Stimulated activated CD4-positive, alpha-beta T cell treated with anti-CD3 and anti-CD28 coated beads, Interleukin-12 subunit alpha, Interleukin-12 subunit beta, amount 100 ng/mL, for 4 hours (primary cell): ENCODE measurements around the gene C3.
"Not testable (repeated sequence)": the region's sequence is repeated elsewhere in the genome, so short reads cannot be mapped to it uniquely, and the experiment has no call there.

Experiments used
- DNase-seq: peaks from one replicate; pipeline ENCODE4 v3.0.0-alpha.2; 2020

Gene C3

GRCh38 chr19:6720369-6721137 is at the start of gene C3:
Gene C3, minus strand, starts transcription at chr19:6720650. Its CDS starts 61 bp downstream, at chr19:6720589.
- no peak for DNase-seq

- no peak for DNase-seq
Measured at GRCh38 chr19:6769006-6769619, 48.7 kb upstream of the C3 start.

DNA sequence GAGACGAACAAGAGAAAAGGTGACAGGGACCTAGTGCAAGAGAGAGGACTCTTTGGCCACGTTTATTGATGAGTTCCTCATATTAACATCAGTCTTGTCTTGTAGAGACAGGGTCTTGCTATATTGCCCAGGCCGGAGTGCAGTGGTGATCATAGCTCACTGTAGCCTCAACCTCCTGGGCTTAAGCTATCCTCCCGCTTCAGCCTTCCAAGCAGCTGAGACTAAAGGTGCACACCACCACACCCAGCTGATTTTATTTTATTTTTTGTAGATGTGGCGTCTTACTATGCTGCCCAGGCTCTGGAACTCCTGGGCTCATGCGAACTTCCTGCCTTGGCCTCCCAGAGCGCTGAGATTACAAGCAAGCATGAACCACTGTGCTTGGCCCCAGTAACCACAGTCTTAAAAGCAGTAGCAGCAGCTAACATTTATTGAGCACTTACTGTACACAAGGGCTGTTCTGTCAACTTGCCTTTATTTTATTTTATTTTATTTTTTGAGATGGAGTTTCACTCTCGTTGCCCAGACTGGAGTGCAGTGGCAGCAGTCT is 47.9 kb upstream of the C3 start:
- DNase-seq = no peak

DNA sequence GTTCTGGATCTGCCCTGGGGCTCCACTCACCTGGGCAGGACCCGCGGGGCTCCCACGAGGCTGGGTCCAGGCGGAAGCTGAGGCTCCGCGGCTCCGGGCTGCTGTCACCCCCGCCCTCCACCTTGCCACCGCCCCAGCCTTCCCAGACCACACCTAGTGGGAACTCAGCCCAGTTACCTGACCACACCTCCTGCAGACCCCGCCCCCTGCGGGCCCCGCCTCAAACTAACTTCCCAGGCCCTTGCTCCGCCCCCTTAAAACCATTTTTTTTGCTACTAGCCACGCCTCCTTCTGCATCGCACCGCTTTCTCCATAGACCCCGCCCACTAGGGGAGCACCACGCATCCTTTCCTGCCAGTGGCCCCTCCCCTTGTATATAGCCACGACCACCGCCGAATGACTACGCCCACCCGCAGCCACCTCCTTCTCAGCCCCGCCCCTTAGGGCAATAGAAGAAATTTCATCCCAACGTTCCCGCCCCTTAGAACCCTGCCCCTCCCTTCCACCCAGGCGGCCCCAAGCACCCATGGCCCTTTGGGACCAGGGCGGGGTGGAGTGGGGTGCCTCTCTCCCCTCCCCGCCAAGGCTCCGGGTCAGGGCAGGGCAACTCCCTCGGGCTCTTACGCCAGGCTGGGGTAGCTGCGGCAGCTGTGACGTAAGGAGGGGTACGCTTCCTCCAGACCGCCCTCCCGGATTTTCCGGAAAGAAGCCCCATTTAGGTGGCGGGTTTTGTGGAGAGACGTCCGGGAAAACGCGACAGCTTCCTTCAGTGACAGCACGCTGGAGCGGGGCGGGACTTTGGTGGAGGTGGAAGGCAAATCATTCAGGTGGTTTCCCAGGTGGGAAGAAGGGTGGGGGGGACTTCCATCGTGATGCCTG is 47.1 kb upstream of the C3 start, which contains the start of gene SH2D3A:
Gene SH2D3A (minus strand): TSS at position 79 of the 879 bp plus-strand sequence. CDS start 3,687 bp downstream, outside the sequence.
- peak; percentile 91 for DNase-seq

DNA sequence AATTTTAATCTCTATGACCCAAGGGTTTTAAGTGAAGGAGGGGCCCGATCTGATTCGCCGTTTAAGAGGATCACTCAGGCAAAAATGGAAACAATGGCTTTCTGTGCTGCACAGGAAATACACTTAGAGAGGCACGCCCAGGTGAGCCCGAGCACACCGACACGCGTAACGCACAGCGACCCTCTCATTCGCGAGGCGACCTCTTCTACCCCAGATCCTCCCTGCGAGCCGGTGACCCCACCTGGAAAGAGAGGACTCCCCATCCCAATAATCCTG is 46.6 kb upstream of the C3 start:
- DNase-seq = no peak

DNA sequence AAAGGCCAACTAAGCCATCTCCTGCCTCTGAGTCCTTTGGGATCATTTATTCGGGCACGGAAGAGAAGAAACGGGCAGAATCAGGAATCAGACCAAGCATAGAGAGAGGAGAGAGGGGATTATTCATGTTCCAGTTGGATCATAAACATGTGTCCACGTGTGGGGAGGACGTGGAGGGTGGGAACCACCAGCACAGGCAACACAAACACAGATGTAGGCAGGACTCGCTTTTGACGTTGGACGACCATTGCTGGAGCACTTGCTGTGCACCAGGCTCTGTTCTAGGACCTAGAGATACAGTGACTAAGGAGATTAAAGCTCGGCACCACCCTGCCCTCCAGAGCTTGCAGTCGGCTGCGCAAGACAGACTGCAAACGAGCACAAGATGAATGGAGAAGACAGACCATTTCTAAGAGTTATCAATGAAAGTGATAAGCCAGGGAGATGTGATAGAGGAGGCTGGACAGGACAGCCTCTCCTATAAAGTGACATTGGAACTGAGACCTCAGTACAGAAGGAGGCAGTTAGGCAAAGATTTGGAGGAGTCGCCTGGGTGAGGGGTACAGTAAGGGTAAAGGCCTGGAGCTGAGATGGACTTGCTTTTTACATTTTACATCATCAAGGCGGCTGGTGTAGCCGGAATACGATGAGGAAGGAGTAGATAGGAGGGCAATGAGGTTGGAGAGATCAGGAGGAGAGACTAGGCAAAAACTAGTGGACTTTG is 46.1 kb upstream of the C3 start:
- DNase-seq = no peak

DNA sequence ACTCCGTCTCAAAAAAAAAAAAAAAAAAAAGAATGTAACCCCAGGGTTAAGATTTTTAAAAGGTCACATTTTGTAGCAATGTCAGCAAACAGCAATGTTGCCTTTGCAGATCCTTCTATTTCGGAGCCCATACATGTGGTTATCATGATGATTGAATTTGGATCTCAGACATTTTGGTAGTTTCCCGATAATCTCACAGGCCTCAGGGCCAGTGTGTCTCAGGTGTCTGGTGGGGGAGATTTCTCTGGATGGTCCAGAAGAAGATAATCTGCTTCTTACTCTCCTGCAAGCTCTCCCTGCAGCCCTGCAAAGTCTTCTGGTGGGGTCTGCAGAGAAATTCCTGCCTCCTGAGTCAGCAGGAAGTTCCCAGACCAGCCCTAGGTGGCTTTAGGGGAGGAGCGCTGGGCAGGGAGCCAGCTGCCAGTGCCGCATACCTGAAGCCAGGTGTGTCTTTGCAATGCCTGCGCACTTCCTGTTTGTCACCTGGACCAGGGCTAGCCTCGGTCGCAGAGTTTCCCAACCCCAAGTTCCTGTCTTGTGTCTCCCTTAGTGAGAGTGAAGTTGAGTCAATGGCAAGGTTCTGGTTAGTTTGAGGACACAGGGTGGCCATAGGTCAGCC is 45.4 kb upstream of the C3 start:
- DNase-seq = no peak

GRCh38 chr19:6762253-6762797 is 41.9 kb upstream of the C3 start:
- not testable (repeated sequence) for DNase-seq

- no peak for DNase-seq
Measured at GRCh38 chr19:6761053-6761676, 40.7 kb upstream of the C3 start.

DNA sequence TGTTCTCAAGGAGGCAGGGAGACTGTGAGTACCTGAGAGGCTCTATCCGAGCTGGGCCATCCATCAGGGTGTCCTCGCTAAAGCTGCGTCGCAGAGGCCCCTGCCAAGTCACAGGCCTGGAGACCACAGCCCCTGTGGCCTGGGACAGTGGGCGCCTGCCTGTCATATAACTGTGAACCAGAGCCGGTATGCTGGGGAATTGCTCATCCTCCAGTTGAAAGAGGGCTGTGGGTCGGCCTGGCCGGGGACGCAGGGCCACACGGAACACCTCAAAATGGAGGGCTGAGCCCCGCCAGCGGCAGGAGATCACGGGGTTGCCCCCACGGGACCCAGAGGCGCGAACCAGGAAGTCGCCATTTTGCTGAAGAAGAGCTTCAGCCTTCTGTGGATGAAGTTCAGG is 40.2 kb upstream of the C3 start:
- no peak for DNase-seq

DNA sequence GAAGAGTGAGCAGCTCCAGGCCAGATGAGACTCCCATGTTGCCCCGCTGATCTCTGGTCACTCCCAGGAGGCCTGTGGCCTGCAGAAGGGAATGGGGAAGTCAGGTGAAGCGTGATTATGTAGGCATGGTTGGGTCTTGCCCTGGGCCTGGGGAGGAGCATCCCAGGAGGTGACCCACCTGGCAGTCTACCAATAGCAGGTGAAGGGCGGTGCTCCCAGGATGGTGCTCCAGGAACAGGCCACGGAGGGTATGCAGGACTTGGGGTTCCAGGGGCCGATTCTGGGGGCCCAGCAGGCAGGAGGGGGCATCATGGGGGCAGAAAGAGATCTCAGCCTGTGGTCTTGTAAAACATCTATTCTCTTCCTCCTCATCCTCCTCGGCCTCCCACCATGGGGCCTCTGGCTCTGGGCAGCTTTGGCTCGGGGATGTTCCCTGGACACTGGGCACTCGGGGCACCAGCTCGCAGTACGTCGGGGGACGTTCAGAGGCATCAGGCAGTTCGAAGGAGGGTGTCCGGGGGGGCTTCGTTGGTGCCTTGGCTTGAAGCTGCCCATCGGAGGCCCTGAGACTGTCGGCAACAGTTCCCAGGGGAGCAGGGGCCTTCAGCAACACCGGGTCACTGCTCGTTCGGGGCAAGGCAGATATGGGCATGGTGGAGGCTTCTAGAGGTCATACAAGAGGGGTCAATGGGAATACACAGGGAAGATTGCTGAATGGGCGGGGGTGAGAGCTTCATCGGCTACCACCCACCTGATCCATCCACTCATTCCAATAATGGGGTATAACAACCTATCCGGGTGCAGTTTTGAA is 34.4 kb upstream of the C3 start:
- no peak for DNase-seq

DNA sequence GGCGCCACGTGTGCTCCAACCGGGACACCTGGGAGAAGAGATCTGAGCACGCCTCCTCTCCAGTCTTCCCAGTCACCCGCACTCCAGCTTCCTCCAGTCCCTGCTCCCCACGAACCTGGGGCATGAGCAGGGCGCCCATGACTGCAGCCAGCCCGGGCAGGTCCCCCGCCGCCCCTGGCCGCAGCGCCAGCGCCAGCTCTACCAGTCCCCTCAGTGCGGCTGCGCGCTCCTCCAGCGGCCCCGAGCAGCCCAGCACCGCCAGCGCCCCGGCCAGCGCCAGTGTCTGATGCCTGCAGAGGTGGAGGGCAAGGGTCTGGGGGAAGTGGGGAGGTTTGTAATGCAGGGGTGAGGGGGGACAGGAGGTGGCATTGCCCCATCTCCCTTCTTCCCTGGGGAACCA is 33.7 kb upstream of the C3 start:
- DNase-seq = no peak

DNA sequence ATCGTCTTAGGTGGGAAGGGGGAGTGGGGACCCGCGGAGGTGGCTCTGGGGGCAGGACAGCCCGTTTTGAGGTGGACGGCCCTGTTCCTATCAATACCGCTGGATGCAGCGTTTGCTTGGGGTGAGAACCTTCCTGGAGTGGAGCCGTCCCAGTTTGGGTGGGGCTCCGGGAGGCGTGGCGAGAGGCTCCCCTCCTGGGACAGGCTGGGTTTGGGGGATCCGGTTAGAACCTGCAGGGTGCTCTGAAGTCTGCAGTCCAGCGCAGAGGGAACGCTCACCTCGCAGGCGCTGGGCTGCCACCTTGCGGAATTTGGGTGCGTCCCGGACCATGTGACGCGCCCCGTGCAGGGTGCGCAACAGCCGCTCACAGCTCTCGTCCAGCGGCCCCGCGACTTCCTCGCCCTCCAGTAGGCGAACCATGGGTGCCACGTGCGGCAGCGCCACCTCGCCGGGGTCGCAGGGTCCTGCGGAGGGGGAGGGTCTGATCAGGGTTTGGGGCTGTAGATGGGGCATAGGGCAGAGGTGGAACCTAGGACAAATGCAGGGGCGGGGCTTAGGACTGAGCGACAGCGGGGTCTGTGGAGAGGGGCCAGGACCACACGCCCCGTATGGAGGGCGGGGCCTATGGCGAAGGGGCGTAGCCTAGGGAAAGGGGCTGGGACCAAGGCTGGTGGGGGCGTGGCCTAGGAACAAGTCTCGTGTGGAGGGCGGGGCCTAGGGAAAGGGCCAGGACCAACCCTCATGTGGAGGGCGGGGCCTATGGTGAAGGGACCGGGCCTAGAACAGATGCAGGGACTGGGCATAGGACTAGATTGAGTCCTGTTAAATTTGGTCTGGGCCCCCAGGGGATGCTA is 33.0 kb upstream of the C3 start:
- DNase-seq = peak; percentile 80

- no peak for DNase-seq
Measured at GRCh38 chr19:6752256-6753177, 32.1 kb upstream of the C3 start.

- no peak for DNase-seq
Measured at GRCh38 chr19:6751189-6751588, 30.7 kb upstream of the C3 start.

DNA sequence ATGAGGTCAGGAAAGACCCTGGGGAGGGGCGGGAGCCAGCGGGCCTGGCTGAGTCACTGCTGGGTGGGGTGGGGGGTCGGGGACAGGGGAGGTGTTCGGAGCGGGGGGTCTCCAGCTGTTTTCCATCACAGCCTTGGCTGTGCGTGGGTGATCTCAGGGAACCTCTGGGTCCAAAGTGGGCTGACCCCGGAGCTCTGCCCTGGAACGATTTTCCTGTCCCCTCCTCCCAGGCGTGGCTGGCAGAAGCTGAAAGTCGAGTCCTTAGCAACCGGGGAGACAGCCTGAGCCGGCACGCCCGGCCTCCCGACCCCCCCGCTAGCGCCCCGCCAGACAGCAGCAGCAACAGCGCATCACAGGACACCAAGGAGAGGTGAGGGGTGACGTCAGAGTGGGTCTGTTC is 29.6 kb upstream of the C3 start:
- DNase-seq = no peak

GRCh38 chr19:6748543-6748942 is 28.1 kb upstream of the C3 start:
- not testable (repeated sequence) for DNase-seq

- no peak for DNase-seq
Measured at GRCh38 chr19:6745965-6746364, 25.5 kb upstream of the C3 start.
